ENCODE data around the gene CSNK1A1L. TPM values are rescaled to one million over a fixed set of nuclear protein-coding genes. Genes with fewer than 3 reads are reported as not detected.

CSNK1A1L gene
- total RNA-seq, 2 donors from 2014 or later = not detected

DNA sequence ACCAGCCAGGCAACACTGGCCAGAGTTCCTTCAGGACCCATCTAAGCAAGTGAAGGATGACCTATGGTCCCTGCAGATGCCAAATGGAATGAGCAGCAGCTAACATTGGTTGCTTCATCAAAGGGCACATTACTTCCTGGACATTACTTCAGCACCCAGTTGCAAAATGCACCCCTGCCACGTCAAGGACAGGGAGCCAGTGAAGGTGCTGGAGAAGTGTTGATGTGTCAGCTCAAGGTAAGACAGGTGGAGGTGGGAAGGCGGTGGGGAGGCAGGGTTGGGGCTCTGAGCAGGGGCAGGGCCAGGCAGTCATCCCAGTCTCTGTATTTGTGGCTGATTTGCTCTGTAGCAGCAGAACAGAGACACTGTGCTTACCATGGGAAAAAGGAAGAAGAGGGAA is 14.6 kb downstream of the CSNK1A1L start:
- Histone ChIP-seq H3K4me3 (no peak overlapping the region), H3K9ac (ENCODE audit: low read depth in 2 of 2, low read length in 2 of 2) (no peak overlapping the region), H3K27me3 (no peaks in the 10 kb centered on the region), H3K4me1 (no peaks in the 10 kb centered on the region), H3K27ac (no peak overlapping the region), H3K9me3 (no peaks in the 10 kb centered on the region), H3K36me3 (no peaks in the 10 kb centered on the region)
- intact Hi-C loops (cut with DNase I) = no loop called here
- TF ChIP-seq, protein P1, sequence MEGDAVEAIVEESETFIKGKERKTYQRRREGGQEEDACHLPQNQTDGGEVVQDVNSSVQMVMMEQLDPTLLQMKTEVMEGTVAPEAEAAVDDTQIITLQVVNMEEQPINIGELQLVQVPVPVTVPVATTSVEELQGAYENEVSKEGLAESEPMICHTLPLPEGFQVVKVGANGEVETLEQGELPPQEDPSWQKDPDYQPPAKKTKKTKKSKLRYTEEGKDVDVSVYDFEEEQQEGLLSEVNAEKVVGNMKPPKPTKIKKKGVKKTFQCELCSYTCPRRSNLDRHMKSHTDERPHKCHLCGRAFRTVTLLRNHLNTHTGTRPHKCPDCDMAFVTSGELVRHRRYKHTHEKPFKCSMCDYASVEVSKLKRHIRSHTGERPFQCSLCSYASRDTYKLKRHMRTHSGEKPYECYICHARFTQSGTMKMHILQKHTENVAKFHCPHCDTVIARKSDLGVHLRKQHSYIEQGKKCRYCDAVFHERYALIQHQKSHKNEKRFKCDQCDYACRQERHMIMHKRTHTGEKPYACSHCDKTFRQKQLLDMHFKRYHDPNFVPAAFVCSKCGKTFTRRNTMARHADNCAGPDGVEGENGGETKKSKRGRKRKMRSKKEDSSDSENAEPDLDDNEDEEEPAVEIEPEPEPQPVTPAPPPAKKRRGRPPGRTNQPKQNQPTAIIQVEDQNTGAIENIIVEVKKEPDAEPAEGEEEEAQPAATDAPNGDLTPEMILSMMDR (IDR thresholded peaks at IDR 0.05) = no peak
- DNase-seq = no peak

DNA sequence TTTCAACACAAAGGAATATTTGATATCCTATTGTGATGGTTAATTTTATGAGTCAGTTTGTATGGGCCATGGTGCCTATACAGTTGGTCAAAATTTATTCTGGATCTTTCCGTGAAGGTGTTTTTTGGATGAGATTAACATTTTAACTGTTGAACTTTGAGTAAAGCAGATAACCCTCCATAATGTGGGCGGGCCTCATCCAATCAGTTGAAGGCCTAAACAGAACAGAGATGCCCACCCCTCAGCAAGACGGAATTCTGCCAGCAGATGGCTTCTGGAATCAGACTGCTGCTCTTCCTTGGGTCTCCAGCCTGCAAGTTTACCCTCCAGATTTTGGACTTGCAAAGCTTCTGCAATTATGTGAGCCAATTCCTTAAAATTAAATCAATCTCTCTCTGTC is 16.0 kb downstream of the CSNK1A1L start:
- no peaks in the 10 kb centered on the region for H3K9me3 ChIP-seq
- H3K36me3 ChIP-seq = no peaks in the 10 kb centered on the region
- H3K27ac ChIP-seq = no peak overlapping the region
- TF ChIP-seq, protein P1 (IDR thresholded peaks at IDR 0.05) = no peak
- H3K4me1 ChIP-seq = no peaks in the 10 kb centered on the region
- DNase-seq = no peak
- no peaks in the 10 kb centered on the region for H3K27me3 ChIP-seq
- no peak overlapping the region for H3K9ac ChIP-seq (ENCODE audit: low read depth in 2 of 2, low read length in 2 of 2)
- intact Hi-C loops (cut with DNase I) = no loop called here
- no peak overlapping the region for H3K4me3 ChIP-seq

DNA sequence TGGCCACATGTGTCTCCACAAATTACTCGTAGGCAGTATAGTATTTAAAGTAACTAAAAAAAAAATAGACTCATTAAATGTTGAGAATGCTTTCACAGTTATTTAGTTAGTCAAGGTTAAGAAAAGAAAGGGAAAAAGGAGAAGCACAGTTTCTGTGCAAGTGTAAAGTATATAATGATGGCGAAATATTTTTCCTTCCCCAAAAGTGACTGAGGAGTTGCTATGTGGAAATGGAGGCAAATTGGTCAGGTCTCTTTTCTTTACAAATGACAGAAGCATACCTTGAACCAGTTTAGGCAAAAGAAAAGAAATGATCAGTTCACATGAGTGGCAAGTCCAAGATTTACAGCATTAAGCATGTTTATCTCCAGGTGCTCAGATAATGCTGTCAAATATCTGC is 18.0 kb downstream of the CSNK1A1L start:
- no peaks in the 10 kb centered on the region for H3K36me3 ChIP-seq
- H3K9ac ChIP-seq (ENCODE audit: low read depth in 2 of 2, low read length in 2 of 2) = no peak overlapping the region
- TF ChIP-seq, protein P1 (IDR thresholded peaks at IDR 0.05) = no peak
- no peaks in the 10 kb centered on the region for H3K9me3 ChIP-seq
- intact Hi-C loops (cut with DNase I) = no loop called here
- H3K4me3 ChIP-seq = no peak overlapping the region
- no peaks in the 10 kb centered on the region for H3K27me3 ChIP-seq
- no peak for DNase-seq
- H3K27ac ChIP-seq = no peak overlapping the region
- H3K4me1 ChIP-seq = no peaks in the 10 kb centered on the region

DNA sequence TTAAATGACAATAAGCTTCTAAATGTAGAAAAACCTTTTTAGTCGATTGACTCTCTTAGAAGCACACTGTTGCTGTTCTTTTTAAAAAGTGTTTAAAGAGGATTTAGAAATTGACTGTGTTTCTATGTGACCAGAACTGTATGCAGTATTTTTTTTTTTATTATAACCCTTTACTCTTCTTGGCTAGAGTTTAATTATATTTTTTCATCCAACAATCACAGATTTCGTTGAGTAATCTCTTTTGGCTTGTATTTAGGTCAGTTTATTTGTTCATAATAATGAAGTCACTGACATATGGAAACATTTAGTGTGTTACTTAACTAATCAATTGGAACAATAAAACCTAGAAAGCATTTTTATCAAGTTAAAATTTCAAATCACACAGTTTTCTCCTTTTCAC is 19.9 kb downstream of the CSNK1A1L start:
- H3K9ac ChIP-seq (ENCODE audit: low read depth in 2 of 2, low read length in 2 of 2) = no peak overlapping the region
- TF ChIP-seq, protein P1 (IDR thresholded peaks at IDR 0.05) = no peak
- no peaks in the 10 kb centered on the region for H3K36me3 ChIP-seq
- DNase-seq = no peak
- H3K27me3 ChIP-seq = no peaks in the 10 kb centered on the region
- H3K9me3 ChIP-seq = no peaks in the 10 kb centered on the region
- intact Hi-C loops (cut with DNase I) = no loop called here
- no peaks in the 10 kb centered on the region for H3K4me1 ChIP-seq
- no peak overlapping the region for H3K4me3 ChIP-seq
- H3K27ac ChIP-seq = no peak overlapping the region

DNA sequence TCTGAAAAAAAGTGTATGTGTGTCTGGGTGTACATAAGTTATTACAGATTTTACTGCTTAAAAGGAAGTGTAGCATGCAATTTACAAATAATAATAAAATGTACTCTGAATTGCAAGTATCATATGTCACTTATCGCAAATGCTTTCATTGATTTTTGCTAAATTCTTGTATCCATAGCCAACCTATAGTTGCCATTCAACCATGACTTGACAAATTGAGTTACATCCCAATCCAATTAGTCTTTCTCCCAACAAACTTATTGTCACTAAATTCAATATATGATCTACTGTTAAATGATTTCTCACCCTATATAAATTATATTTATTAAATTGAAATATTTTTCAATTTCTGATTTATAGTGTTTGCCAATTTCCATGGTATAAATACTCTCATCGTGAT is 28.6 kb downstream of the CSNK1A1L start:
- Histone ChIP-seq H3K9me3 (no peaks in the 10 kb centered on the region), H3K27me3 (no peaks in the 10 kb centered on the region), H3K9ac (ENCODE audit: low read depth in 2 of 2, low read length in 2 of 2) (no peak overlapping the region), H3K36me3 (no peaks in the 10 kb centered on the region), H3K4me3 (no peak overlapping the region), H3K27ac (no peak overlapping the region), H3K4me1 (no peaks in the 10 kb centered on the region)
- no peak for DNase-seq
- TF ChIP-seq, protein P1 (IDR thresholded peaks at IDR 0.05) = no peak
- intact Hi-C loops (cut with DNase I) = loop anchor here (10.0 kb wide), 1 partner anchor 528 kb away; no protein-coding TSS in a partner anchor

DNA sequence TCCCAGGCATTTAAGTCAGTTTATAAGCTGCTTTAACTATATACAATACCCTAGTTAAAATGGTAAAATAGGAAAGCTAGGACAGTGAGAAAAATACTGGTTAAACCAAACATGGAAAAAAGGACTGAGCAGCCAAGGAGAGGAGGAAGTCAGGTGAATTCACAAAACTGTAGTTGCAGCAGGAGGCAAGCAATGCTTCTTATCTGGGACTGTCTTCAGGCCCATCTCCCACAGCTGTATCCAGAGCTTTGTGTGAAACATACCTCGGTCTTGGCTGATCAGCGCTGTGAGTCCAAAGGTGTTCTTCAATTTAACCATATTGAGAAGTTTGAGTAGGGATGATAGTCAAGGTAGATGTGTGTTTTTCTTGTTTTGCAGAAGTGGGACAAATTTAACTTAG is 30.3 kb downstream of the CSNK1A1L start:
- Histone ChIP-seq H3K9ac (ENCODE audit: low read depth in 2 of 2, low read length in 2 of 2) (no peak overlapping the region), H3K9me3 (no peaks in the 10 kb centered on the region), H3K4me1 (no peaks in the 10 kb centered on the region), H3K36me3 (no peaks in the 10 kb centered on the region), H3K27ac (no peak overlapping the region), H3K4me3 (no peak overlapping the region), H3K27me3 (no peaks in the 10 kb centered on the region)
- DNase-seq = no peak
- TF ChIP-seq, protein P1 (IDR thresholded peaks at IDR 0.05) = no peak
- intact Hi-C loops (cut with DNase I) = loop anchor here (10.0 kb wide), 1 partner anchor 530 kb away; no protein-coding TSS in a partner anchor
